WTC11 (cell line): ENCODE results near the gene RUFY3. TPM values are rescaled to one million over a fixed set of nuclear protein-coding genes. Genes with fewer than 3 reads are reported as not detected.
A peak's percentile ranks its signal among the peaks of the same experiment; 100 is the strongest.

Experiments used
- ATAC-seq: fragments of 200-7000 bp; cut with Tn5 transposase; 2 replicates; pipeline ENCODE4 v1.10.0; 2021; ENCODE audit warnings: mild to moderate bottlenecking, moderate library complexity
- Bru-seq: library from RNA; stranded (reverse); fragments of 400-500 nt; gene quantifications from one replicate; lab custom pipeline; 2021; lab: Mats Ljungman, UMichigan
- CTCF ChIA-PET: fragments of 300-600 bp; sonication (Branson Sonifier 250); formaldehyde crosslinking; loops from one replicate; lab custom pipeline; 2021; ENCODE audit warnings: antibody characterized with exemption; lab: Charles Lee
- POLR2A ChIA-PET: fragments of 350-600 bp; sonication (Branson Sonifier 250); formaldehyde crosslinking; loops from one replicate; lab custom pipeline; 2021; ENCODE audit warnings: antibody characterized with exemption; lab: Charles Lee
- DNase-seq: peaks from one replicate; pipeline ENCODE4 v3.0.0; 2021; ENCODE audit warnings: low spot score
- H3K27ac Mint-ChIP-seq: 2 replicates; pipeline ENCODE4 v1.8.0; 2021; ENCODE audit warnings: mixed read lengths
- H3K27me3 Mint-ChIP-seq: 2 replicates; pipeline ENCODE4 v1.8.0; 2021; ENCODE audit warnings: low read depth, mild to moderate bottlenecking, moderate library complexity, mixed read lengths
- H3K36me3 Mint-ChIP-seq: 2 replicates; pipeline ENCODE4 v1.8.0; 2021; ENCODE audit warnings: mixed read lengths
- H3K4me1 Mint-ChIP-seq: 2 replicates; pipeline ENCODE4 v1.8.0; 2022; ENCODE audit warnings: mixed read lengths
- H3K4me3 Mint-ChIP-seq: 2 replicates; pipeline ENCODE4 v1.8.0; 2021; ENCODE audit warnings: mild to moderate bottlenecking, moderate library complexity, mixed read lengths
- H3K9me3 Mint-ChIP-seq: 2 replicates; pipeline ENCODE4 v1.8.0; 2021; ENCODE audit warnings: mixed read lengths
- AR ChIP-seq: fragments of 250-450 bp; sonication (Bioruptor Pico); IDR thresholded peaks from 2 replicates; pipeline ENCODE4 v1.9.0; 2021; ENCODE audit warnings: mild to moderate bottlenecking
- CREB1 ChIP-seq: sonication (generic); formaldehyde crosslinking; IDR thresholded peaks from 2 replicates; pipeline ENCODE4 v1.8.0; 2023; ENCODE audit warnings: mild to moderate bottlenecking, missing genetic modification reagents
- CTCF ChIP-seq: fragments of 200-600 bp; IDR thresholded peaks from 2 replicates; pipeline ENCODE4 v1.8.0; 2022; ENCODE audit warnings: antibody characterized with exemption
- ESRRA ChIP-seq: sonication (generic); formaldehyde crosslinking; IDR thresholded peaks from 2 replicates; pipeline ENCODE4 v1.8.1; 2022; ENCODE audit warnings: mild to moderate bottlenecking, missing genetic modification reagents, borderline replicate concordance
- FOXJ3 ChIP-seq: sonication (generic); formaldehyde crosslinking; IDR thresholded peaks from 2 replicates; pipeline ENCODE4 v1.9.0; 2021; ENCODE audit warnings: missing genetic modification reagents, mild to moderate bottlenecking, borderline replicate concordance
- FOXP1 ChIP-seq: sonication (generic); formaldehyde crosslinking; IDR thresholded peaks from 2 replicates; pipeline ENCODE4 v1.8.0; 2022; ENCODE audit warnings: missing genetic modification reagents, mild to moderate bottlenecking, moderate library complexity, borderline replicate concordance
- FOXP4 ChIP-seq: sonication (generic); formaldehyde crosslinking; IDR thresholded peaks from 2 replicates; pipeline ENCODE4 v1.8.0; 2022; ENCODE audit warnings: mild to moderate bottlenecking, missing genetic modification reagents
- GRHL2 ChIP-seq: fragments of 250-450 bp; sonication (Bioruptor Pico); IDR thresholded peaks from 2 replicates; pipeline ENCODE4 v1.8.0; 2022; ENCODE audit warnings: mild to moderate bottlenecking, moderate library complexity; ENCODE audit not compliant: insufficient replicate concordance, severe bottlenecking
- GTF2I ChIP-seq: fragments of 250-450 bp; sonication (Bioruptor Pico); conservative IDR thresholded peaks from 2 replicates; pipeline ENCODE4 v1.4.0; 2021; ENCODE audit warnings: mild to moderate bottlenecking
- HMGA2 ChIP-seq: fragments of 250-450 bp; sonication (Bioruptor Pico); IDR thresholded peaks from 2 replicates; pipeline ENCODE4 v1.4.0; 2021; ENCODE audit warnings: mild to moderate bottlenecking, moderate library complexity
- IRF2 ChIP-seq: sonication (generic); formaldehyde crosslinking; IDR thresholded peaks from 2 replicates; pipeline ENCODE4 v1.8.0; 2022; ENCODE audit warnings: low read depth, missing genetic modification reagents, borderline replicate concordance
- NR3C1 ChIP-seq: sonication (generic); formaldehyde crosslinking; conservative IDR thresholded peaks from 2 replicates; pipeline ENCODE4 v1.8.1; 2023; ENCODE audit warnings: low read depth, mild to moderate bottlenecking, missing genetic modification reagents
- PREB ChIP-seq: sonication (generic); formaldehyde crosslinking; IDR thresholded peaks from 2 replicates; pipeline ENCODE4 v1.8.1; 2022; ENCODE audit warnings: mild to moderate bottlenecking, missing genetic modification reagents, moderate library complexity, borderline replicate concordance
- RORB ChIP-seq: fragments of 250-450 bp; sonication (Bioruptor Pico); IDR thresholded peaks from 2 replicates; pipeline ENCODE4 v1.9.0; 2021; ENCODE audit warnings: mild to moderate bottlenecking
- STAT6 ChIP-seq: sonication (generic); formaldehyde crosslinking; conservative IDR thresholded peaks from 2 replicates; pipeline ENCODE4 v1.8.1; 2023; ENCODE audit warnings: mild to moderate bottlenecking, low read depth, missing genetic modification reagents, moderate library complexity
- TEAD1 ChIP-seq: sonication (generic); formaldehyde crosslinking; IDR thresholded peaks from 2 replicates; pipeline ENCODE4 v1.8.0; 2022; ENCODE audit warnings: mild to moderate bottlenecking, missing genetic modification reagents
- TP53 ChIP-seq: sonication (generic); formaldehyde crosslinking; IDR thresholded peaks from 2 replicates; pipeline ENCODE4 v1.8.1; 2023; ENCODE audit warnings: mild to moderate bottlenecking, missing genetic modification reagents
- USF1 ChIP-seq: sonication (generic); formaldehyde crosslinking; IDR thresholded peaks from 2 replicates; pipeline ENCODE4 v1.8.0; 2022; ENCODE audit warnings: mild to moderate bottlenecking, missing genetic modification reagents
- ZNF396 ChIP-seq: fragments of 250-450 bp; sonication (Bioruptor Pico); IDR thresholded peaks from 2 replicates; pipeline ENCODE4 v1.8.0; 2021; ENCODE audit warnings: mild to moderate bottlenecking, moderate library complexity, borderline replicate concordance
- long read RNA-seq, 3 experiments: library from RNA in 1 of 3; library from capped mRNA in 1 of 3; library from polyadenylated mRNA in 1 of 3; unstranded in 2 of 3; stranded (forward) in 1 of 3; transcript quantifications; one replicate each; pipeline ENCODE4 v2.0.0, GENCODE V29; 2021
- total RNA-seq: library from RNA; stranded (reverse); gene quantifications from 3 replicates; pipeline ENCODE4 v1.2.3, GENCODE V29; 2021
- TF ChIP-seq, protein P1 (sequence below): sonication (generic); formaldehyde crosslinking; IDR thresholded peaks from 2 replicates; pipeline ENCODE4 v1.8.0; 2022; ENCODE audit warnings: missing genetic modification reagents

The RUFY3 gene
- total RNA-seq (49.0 to 52.3 TPM (median 51.4 TPM) in 3 replicates), Bru-seq, nascent RNA (percentile 75 among the genes with signal in this experiment)
- long read RNA-seq, experiment 1, partial matches to known transcripts: 8 of 88 reads
- long read RNA-seq, experiment 1, other reads (novel, unspliced or antisense): 75 of 88 reads
- long read RNA-seq, experiment 2, partial matches to known transcripts: 3 of 23 reads
- long read RNA-seq, experiment 2, other reads (novel, unspliced or antisense): 20 of 23 reads
- long read RNA-seq, experiment 3: 0 reads

- peak; percentile 28 for ATAC-seq
- H3K36me3 Mint-ChIP-seq: no peaks in the 10 kb centered on the region
- peaks cover 16% of the 10 kb centered on the region for H3K4me1 Mint-ChIP-seq
- ChIA-PET CTCF (interaction anchor here (1.4 to 3.8 kb wide), 5 partner anchors 13 to 116 kb away, joined by 3 to 23 read pairs (median 5); no protein-coding TSS in a partner anchor), POLR2A (no interaction called here)
- H3K27ac Mint-ChIP-seq: peak within 1 kb of the TSS; percentile 28
- no peaks in the 10 kb centered on the region for H3K9me3 Mint-ChIP-seq
- DNase-seq: no peak
- H3K4me3 Mint-ChIP-seq: no peak within 1 kb of the TSS
- H3K27me3 Mint-ChIP-seq: no peaks in the 10 kb centered on the region
- TF ChIP-seq IRF2 (no peak), HMGA2 (CRISPR knock-in tag) (no peak), FOXJ3 (no peak), RORB (no peak), TEAD1 (CRISPR knock-in tag) (no peak), CREB1 (no peak), ZNF396 (no peak), USF1 (CRISPR knock-in tag) (no peak), GRHL2 (CRISPR knock-in tag) (no peak), CTCF (no peak), NR3C1 (no peak), STAT6 (CRISPR knock-in tag) (no peak), PREB (no peak), GTF2I (CRISPR knock-in tag) (no peak), FOXP4 (CRISPR knock-in tag) (no peak)
Observed at GRCh38 chr4:70721747-70722146, at the start of gene RUFY3. Gene RUFY3, plus strand, starts transcription at chr4:70721964. Its CDS starts 610 bp downstream, at chr4:70722574.

DNA sequence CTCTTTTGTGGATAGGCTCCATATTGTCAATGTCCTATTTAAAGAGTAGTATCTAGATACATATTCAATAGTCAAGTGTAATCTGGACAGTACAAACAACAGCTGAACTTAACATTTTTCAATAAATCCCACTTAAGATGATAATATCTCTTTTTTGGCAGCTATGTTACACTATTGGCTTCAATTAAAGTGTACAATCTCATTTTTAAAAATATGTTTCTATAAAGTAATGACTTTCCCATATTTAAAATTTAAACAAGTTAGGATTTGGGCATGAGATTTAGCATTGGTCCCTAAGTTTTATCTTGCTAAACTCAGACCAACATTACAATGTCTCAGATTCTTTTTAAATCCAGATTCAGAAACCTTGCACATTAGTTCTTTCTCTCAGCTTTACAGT is 47.6 kb upstream of the RUFY3 start:
- H3K27me3 Mint-ChIP-seq: peaks cover 5% of the 10 kb centered on the region; the same call in 1 of the 2 replicates
- ATAC-seq (no peak), DNase-seq (no peak)
- H3K27ac Mint-ChIP-seq: no peak overlapping the region
- no peaks in the 10 kb centered on the region for H3K9me3 Mint-ChIP-seq
- H3K36me3 Mint-ChIP-seq: no peaks in the 10 kb centered on the region
- H3K4me1 Mint-ChIP-seq: no peaks in the 10 kb centered on the region
- H3K4me3 Mint-ChIP-seq: no peak overlapping the region
- ChIA-PET CTCF (interaction anchor here (1.3 kb wide), 1 partner anchor 336 kb away, joined by 3 read pairs; no protein-coding TSS in a partner anchor), POLR2A (no interaction called here)
- no peak for TF ChIP-seq AR (CRISPR knock-in tag)
- TF ChIP-seq, protein P1, sequence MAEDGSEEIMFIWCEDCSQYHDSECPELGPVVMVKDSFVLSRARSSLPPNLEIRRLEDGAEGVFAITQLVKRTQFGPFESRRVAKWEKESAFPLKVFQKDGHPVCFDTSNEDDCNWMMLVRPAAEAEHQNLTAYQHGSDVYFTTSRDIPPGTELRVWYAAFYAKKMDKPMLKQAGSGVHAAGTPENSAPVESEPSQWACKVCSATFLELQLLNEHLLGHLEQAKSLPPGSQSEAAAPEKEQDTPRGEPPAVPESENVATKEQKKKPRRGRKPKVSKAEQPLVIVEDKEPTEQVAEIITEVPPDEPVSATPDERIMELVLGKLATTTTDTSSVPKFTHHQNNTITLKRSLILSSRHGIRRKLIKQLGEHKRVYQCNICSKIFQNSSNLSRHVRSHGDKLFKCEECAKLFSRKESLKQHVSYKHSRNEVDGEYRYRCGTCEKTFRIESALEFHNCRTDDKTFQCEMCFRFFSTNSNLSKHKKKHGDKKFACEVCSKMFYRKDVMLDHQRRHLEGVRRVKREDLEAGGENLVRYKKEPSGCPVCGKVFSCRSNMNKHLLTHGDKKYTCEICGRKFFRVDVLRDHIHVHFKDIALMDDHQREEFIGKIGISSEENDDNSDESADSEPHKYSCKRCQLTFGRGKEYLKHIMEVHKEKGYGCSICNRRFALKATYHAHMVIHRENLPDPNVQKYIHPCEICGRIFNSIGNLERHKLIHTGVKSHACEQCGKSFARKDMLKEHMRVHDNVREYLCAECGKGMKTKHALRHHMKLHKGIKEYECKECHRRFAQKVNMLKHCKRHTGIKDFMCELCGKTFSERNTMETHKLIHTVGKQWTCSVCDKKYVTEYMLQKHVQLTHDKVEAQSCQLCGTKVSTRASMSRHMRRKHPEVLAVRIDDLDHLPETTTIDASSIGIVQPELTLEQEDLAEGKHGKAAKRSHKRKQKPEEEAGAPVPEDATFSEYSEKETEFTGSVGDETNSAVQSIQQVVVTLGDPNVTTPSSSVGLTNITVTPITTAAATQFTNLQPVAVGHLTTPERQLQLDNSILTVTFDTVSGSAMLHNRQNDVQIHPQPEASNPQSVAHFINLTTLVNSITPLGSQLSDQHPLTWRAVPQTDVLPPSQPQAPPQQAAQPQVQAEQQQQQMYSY (CRISPR knock-in tag): no peak
- no peak for TF ChIP-seq ESRRA (CRISPR knock-in tag)
- TF ChIP-seq TP53 (CRISPR knock-in tag): no peak
- TF ChIP-seq FOXP1: no peak
- TF ChIP-seq ZNF396: no peak
